IMR-90 (cell line): ENCODE data around the gene RAB20.

ENCODE experiments used
- CEBPB ChIP-seq: IDR thresholded peaks from 2 replicates; pipeline ENCODE4 v1.6.1; 2012; ENCODE audit warnings: low read depth, low read length, improper control_type of control experiment
- CTCF ChIP-seq: conservative IDR thresholded peaks from 2 replicates; pipeline ENCODE4 v1.5.1; 2012; ENCODE audit warnings: mild to moderate bottlenecking, low read depth, low read length, improper control_type of control experiment

DNA sequence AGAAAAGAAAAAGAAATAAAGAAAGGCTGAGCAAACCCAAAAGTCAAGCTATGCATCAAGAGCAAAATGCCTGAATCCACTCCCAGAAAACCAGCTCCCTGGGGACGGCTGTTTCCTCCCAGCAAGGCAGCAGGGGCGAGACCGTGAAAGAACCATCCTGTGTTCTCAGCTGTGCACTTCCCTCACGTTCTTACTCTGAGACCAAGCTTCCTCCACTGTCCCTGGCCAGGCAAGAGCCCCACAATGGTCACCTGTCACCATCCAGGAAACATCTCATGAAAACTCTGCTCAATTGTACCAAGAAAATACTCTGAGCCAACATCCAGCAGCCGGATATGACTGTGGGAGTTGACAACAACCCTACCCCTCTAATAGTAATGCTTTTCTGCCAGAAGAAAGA is 22.9 kb downstream of the RAB20 start:
- TF ChIP-seq CTCF (no peak), CEBPB (no peak)
